PFSK-1 (cell line): Measurements from ENCODE around the gene RPS6KA5.

Experiments used
- FOXP2 ChIP-seq: optimal IDR thresholded peaks from 2 replicates; pipeline ENCODE3; 2011; ENCODE audit warnings: borderline replicate concordance, control low read depth, inconsistent platforms; ENCODE audit not compliant: insufficient read depth; ENCODE audit errors: extremely low read length, extremely low read depth
- POLR2AphosphoS5 ChIP-seq: IDR thresholded peaks from 2 replicates; pipeline ENCODE4 v1.6.1; 2012; ENCODE audit warnings: low read depth, mild to moderate bottlenecking, control low read depth, low read length, moderate library complexity
- SIN3A ChIP-seq: IDR thresholded peaks from 2 replicates; pipeline ENCODE4 v1.6.1; 2012; ENCODE audit warnings: mild to moderate bottlenecking, low read length, moderate library complexity, borderline replicate concordance; ENCODE audit not compliant: insufficient read depth
- TAF1 ChIP-seq: IDR thresholded peaks from 2 replicates; pipeline ENCODE4 v1.6.1; 2012; ENCODE audit warnings: low read length, control low read depth, borderline replicate concordance; ENCODE audit not compliant: insufficient read depth
- TF ChIP-seq, protein P1 (sequence below), 2 experiments: IDR thresholded peaks; 2 replicates each; pipeline versions ENCODE4 v1.6.1 to v1.8.0; 2011 to 2012; ENCODE audit warnings: low read depth in 2 of 2, low read length in 2 of 2, control low read depth in 1 of 2, inconsistent platforms in 1 of 2, mild to moderate bottlenecking in 1 of 2, moderate library complexity in 1 of 2; ENCODE audit not compliant: insufficient read depth in 1 of 2

RPS6KA5 gene

DNA sequence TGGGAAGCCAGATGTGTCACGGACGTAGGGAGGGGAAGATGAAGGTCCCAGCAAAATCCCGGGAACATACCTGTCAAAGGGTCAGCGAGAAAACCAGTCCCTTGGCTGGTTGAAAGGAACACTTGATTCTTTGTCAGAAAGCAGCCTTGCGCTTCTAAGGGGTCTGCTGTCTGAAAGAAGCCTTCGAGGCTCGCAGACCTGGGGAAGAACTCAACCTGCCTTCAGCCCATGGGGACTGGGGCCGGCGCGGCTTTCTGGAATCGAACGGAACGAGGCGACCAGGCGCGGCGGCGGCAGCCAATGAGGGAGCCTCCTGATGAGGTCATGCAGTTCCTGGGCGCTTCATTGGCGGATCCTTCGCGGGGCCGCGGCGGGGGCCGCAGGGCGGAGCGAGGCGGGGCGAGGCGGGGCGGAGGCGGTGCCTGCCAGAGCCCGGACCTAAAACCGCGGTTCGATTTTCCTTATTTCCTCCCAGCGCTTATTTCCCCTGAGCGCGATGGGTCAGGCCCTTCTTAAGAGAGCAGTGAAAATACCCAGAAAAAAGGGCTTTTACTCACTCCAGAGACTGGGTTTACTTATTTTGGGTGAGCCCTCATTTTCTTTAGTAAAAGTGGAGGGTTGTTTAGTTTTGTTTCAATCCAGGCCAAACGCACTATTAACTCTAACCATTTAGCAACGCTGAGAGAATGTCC is 232.4 kb downstream of the RPS6KA5 start:
- TF ChIP-seq SIN3A (no peak), TAF1 (no peak), POLR2AphosphoS5 (0 out of 2 replicates have a peak, but pooled peaks have one; percentile 14)

DNA sequence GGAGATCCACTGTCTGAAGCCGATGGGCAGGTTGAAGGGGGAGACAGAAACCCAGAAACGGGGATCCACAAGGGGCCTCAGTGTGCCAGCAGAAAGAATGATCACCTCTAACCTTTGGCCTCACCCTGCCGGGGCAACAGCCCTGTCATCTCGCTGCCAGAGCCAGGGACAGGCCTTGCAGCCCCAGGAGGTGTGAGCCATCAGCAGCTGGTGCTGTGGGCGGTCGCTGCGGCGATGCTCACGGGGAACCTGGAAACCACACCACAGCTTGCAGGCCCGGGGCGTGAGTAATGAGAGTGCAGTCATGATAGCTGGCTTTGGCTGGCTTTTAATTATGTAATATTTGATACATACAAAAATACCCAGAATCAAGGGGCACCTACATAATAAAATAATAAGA is 239.5 kb downstream of the RPS6KA5 start:
- TF ChIP-seq POLR2AphosphoS5 (no peak), FOXP2 (no peak), SIN3A (no peak), TAF1 (no peak)
- TF ChIP-seq, protein P1, sequence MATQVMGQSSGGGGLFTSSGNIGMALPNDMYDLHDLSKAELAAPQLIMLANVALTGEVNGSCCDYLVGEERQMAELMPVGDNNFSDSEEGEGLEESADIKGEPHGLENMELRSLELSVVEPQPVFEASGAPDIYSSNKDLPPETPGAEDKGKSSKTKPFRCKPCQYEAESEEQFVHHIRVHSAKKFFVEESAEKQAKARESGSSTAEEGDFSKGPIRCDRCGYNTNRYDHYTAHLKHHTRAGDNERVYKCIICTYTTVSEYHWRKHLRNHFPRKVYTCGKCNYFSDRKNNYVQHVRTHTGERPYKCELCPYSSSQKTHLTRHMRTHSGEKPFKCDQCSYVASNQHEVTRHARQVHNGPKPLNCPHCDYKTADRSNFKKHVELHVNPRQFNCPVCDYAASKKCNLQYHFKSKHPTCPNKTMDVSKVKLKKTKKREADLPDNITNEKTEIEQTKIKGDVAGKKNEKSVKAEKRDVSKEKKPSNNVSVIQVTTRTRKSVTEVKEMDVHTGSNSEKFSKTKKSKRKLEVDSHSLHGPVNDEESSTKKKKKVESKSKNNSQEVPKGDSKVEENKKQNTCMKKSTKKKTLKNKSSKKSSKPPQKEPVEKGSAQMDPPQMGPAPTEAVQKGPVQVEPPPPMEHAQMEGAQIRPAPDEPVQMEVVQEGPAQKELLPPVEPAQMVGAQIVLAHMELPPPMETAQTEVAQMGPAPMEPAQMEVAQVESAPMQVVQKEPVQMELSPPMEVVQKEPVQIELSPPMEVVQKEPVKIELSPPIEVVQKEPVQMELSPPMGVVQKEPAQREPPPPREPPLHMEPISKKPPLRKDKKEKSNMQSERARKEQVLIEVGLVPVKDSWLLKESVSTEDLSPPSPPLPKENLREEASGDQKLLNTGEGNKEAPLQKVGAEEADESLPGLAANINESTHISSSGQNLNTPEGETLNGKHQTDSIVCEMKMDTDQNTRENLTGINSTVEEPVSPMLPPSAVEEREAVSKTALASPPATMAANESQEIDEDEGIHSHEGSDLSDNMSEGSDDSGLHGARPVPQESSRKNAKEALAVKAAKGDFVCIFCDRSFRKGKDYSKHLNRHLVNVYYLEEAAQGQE (IDR thresholded peaks at IDR 0.05; ENCODE audit: insufficient read depth in 1 of 2, low read depth in 2 of 2, low read length in 2 of 2): no peak

DNA sequence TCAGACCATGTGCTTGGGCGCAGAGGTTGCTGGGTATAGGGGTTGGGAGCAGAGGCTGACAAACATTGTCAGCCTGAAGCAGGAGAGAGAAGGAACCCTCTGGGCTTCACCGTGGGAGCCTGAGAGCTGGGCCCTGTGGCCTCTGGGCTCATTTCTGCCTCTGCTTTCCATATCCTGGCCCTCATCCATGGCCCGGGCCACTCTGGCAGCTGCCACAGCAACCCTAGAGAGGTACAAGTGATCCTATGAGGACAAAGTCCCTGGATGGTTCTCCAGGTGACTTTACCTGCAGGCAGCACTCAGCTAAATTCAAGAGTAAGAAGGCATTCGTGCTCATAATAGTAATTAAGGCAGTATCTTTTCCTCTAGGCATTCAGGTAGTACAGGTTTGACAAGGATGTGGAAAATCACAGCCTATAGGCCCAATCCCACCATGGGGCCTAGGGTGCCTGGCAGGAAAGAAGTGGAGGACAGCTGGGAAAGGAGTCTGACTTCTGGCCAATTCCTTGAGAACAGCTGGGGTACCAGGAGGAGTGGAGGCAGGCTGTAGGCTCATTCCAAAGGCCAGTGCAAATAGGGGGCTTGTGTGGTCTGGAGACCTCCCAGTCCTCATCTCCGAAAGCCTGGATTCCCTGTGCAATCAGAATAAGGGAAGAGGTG is 240.6 kb downstream of the RPS6KA5 start:
- TF ChIP-seq FOXP2: no peak
- no peak for TF ChIP-seq POLR2AphosphoS5
- no peak for TF ChIP-seq TAF1
- TF ChIP-seq, protein P1 (IDR thresholded peaks at IDR 0.05; ENCODE audit: insufficient read depth in 1 of 2, low read depth in 2 of 2, low read length in 2 of 2): no peak
- no peak for TF ChIP-seq SIN3A

DNA sequence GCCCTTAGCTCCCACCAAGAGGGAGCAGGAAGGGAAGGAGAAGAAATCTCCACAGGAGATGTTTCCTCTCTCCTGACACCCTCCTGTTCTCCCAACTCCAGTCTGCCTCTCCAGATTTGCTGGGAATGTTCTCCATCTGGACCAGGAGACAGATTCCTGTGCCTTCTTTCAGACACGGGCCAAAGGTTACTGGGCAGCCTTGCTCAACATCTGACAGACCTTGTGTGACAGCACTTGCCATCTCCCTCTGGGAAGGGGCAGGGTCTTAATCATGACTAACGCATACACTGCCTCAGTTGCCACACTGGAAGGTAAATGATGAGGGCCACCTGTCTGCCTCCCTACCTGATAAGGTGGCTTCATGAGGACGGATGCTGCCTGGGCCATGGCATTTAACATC is 241.7 kb downstream of the RPS6KA5 start:
- no peak for TF ChIP-seq TAF1

DNA sequence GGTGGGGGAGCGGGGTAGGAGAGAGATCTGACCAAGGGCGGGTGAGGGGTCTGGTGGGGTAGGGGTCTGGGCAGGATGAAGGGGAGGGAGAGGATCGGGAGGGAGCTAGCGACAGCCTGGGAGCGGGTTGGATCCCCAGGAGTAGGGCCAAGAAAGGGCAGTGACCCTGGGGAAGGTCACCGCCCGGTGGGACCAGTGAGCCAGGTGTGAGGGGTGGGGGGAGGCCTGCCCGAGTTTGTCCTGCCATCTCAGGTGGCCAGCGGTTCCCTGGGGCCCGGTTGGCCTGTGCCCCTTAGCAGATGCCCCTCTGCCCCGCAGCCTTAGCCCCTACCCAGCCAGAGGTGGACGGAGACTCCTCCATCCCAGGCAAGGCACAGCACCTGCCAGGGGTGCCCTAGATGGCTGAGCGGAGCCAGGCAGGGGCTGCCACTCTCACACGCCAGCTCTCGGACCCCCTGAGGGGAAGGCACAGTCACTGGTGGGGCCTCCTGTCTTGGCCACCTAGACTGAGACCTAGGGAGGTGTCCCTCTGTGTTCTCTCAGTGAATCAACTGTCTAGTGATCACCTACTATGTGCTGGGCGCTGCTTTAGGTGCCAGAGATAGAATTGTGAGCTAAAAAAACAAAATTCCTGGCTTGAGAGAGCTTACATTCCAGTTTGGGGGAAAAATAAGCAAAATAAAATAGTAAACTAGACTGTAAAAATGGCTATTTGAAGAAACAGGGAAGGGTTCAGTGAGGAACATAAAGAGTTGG is 243.6 kb downstream of the RPS6KA5 start:
- no peak for TF ChIP-seq FOXP2
- TF ChIP-seq, protein P1 (IDR thresholded peaks at IDR 0.05; ENCODE audit: insufficient read depth in 1 of 2, low read depth in 2 of 2, low read length in 2 of 2): no peak
- no peak for TF ChIP-seq POLR2AphosphoS5
- TF ChIP-seq SIN3A: no peak
- TF ChIP-seq TAF1: no peak
